GM18951 (cell line): ENCODE data around the gene NRROS.
"Not testable (repeated sequence)": the region's sequence is repeated elsewhere in the genome, so short reads cannot be mapped to it uniquely, and the experiment has no call there.

ENCODE experiments used
- POLR2A ChIP-seq: IDR thresholded peaks from 4 replicates; pipeline ENCODE4 v1.6.1; 2011; ENCODE audit warnings: mild to moderate bottlenecking; ENCODE audit not compliant: insufficient read length, insufficient read depth; ENCODE audit errors: extremely low read depth
- in situ Hi-C: fragments of 300-500 bp; cut with MboI; formaldehyde crosslinking; loops from one replicate; pipeline ENCODE4 v1.12.0; 2022; ENCODE audit warnings: low sequenced_read_pairs, mixed read lengths, inconsistent platforms; ENCODE audit not compliant: unreplicated experiment

NRROS gene

GRCh38 chr3:196639483-196640296 is at the start of gene NRROS:
NRROS (plus strand) TSS chr3:196639694; CDS start chr3:196654540, 14,846 bp downstream.
- in situ Hi-C loops: no loop called here
- TF ChIP-seq POLR2A: peak; percentile 79

DNA sequence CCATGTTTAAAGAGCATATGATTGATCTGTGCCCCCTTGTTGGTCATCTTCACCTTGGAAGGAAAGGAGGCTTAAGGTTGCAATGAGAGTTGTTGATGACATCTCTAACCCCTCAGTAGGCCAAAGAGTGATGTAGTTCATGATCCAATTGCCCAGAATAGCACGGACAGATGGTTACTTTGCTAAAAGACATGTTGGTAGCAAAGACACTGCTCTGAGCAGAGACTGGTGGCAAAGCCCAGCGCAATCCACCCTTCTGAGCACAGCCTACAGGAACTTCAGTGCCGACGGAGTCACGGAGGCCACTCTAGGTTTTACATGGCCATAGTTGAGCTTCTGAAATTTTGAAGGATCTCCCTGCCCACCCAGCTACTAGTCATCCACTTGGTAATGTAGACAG is 49.2 kb upstream of the NRROS start:
- no peak for TF ChIP-seq POLR2A
- in situ Hi-C loops: no loop called here

- no peak for TF ChIP-seq POLR2A
- in situ Hi-C loops: no loop called here
These were observed 43.1 kb upstream of the NRROS start for GRCh38 chr3:196596355-196596754.

- in situ Hi-C loops: not testable (repeated sequence)
These were observed 41.3 kb upstream of the NRROS start for GRCh38 chr3:196597971-196598733.

DNA sequence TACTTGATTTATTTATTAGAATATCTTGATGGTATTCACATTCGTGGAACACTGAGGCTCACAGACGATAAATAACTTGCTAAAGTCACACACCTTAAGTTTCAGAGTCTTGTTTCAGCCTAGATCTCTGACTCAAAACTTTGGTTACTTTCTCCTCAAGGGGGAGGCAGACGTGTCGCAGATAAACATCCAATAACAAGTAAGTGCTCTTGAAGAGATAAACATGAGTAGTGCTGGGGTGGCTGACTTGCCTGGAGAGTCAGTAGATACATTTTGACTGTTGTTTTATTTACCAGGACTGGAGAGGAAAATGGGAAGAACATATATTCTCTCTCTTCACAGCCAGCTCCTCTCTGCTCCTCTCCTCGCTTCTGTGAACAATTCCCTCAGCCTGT is 39.8 kb upstream of the NRROS start:
- in situ Hi-C loops: loop anchor here (25.0 kb wide), 1 partner anchor 363 kb away; the partner anchor contains the start of gene PIGZ

DNA sequence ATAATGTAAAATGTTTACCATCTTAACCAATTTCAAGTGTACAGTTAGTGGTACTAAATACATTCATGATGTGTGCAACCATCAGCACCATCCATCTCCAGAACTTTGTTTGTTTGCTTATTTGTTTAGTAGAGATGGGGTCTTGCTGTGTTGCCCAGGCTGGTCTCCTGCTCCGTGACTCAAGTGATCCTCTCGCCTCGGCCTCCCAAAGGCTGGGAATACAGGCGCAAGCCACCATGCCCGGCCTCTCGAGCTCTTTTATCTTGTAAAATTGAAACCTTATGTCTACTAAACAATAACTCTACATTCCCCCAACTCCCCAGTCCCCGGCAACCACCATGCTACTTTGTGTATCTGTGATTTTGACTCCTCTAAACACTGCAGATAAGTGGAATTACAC is 39.1 kb upstream of the NRROS start:
- in situ Hi-C loops: loop anchor here (25.0 kb wide), 1 partner anchor 362 kb away; the partner anchor contains the start of gene PIGZ
- TF ChIP-seq POLR2A: no peak

More for the DNA sequence above, 39.8 kb upstream of the NRROS start:
- TF ChIP-seq POLR2A: no peak

DNA sequence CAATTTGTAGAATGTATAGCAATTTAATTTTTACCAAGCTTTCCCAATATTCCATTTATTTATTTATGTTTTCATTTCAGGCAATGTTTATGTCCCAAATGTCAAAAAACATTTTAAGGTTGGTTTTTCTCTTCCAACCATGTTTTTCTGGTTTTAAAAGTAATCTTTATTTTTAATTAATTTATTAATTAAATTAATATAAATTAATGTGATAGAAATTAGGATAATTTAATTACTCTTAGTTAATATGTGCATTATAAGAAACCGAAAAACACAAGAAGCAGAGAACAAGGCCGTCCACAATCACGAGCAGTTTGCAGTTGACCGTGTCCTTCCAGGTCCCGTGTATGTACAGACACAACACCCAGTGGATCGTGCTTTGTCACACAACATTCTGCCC is 36.8 kb upstream of the NRROS start:
- TF ChIP-seq POLR2A: no peak
- in situ Hi-C loops: loop anchor here (25.0 kb wide), 1 partner anchor 360 kb away; the partner anchor contains the start of gene PIGZ

DNA sequence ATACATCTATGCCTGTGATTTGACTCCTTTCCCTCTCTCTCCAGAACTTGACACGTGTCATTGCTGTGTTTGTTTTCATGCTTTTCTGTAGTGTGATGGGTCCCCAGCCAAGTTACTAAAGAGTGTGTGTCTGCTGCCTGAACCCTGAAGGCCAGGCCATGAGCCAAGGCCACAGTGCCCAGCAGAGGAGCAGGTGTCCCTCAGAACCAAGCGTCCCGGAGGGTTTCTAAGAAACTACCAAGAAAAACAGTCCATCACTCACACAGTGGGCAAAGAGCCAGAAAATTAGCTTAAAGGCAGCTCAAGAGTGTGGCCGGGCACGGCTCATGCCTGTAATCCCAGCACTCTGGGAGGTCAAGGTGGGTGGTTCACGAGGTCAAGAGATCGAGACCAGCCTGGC is 35.8 kb upstream of the NRROS start:
- no peak for TF ChIP-seq POLR2A
- in situ Hi-C loops: loop anchor here (25.0 kb wide), 1 partner anchor 359 kb away; the partner anchor contains the start of gene PIGZ

GRCh38 chr3:196604548-196604947 is 34.9 kb upstream of the NRROS start:
- no peak for TF ChIP-seq POLR2A
- in situ Hi-C loops: loop anchor here (25.0 kb wide), 1 partner anchor 358 kb away; the partner anchor contains the start of gene PIGZ

DNA sequence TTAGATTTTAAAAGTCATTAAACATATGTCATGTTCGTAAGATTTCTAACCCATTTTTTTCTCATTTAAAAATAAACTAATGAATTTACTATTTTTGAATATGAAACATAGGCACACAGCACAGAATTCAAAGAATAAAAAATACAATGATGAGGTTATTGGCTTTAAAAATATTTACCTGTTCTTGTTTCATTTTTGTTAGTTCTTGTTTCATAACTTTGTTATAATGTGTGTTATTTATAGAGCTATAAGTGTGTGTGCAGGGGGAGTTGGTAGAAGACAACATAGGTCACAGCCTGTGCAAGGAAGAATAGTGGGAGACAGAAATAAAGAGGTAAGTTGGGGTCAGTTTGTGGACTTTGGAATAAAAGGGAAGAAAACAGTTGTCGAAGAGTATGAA is 30.8 kb upstream of the NRROS start:
- in situ Hi-C loops: loop anchor here (25.0 kb wide), 1 partner anchor 354 kb away; the partner anchor contains the start of gene PIGZ
- no peak for TF ChIP-seq POLR2A

GRCh38 chr3:196609343-196609775 is 30.1 kb upstream of the NRROS start:
- TF ChIP-seq POLR2A: no peak
- in situ Hi-C loops: loop anchor here (25.0 kb wide), 1 partner anchor 353 kb away; the partner anchor contains the start of gene PIGZ

DNA sequence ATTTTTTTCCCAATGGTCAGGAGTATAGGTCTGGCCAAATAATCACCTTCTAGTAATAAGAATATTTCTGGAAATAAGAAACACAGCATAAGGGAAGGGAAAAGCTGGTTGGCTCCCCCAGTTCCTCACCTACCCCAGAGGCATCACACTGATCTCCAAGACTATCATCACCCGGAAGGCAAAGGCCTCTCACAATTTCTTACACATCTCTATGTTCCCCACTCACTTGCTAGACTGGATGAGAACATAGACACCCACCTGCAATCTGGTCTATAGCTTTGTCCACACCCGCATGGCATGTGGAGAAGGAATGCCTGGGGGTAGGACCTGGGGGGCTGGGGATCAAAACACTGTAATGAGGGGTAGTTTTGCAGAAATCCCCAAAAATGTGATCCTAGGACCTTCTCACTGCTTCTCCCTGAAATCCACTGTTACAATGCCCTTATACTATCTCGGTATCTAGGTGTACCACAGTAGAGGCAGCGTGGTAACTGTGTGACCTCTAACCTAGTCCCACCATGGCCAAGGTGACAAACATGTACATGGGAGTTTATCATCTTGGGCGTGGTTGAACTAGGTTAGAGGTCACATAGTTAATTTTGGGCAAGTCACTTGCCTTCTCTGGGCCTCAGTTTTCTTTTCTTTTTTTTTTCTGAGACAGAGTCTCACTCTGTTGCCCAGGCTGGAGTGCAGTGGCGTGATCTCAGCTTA is 29.5 kb upstream of the NRROS start:
- no peak for TF ChIP-seq POLR2A
- in situ Hi-C loops: loop anchor here (5.0 to 25.0 kb wide), 2 partner anchors 72 to 352 kb away; partner anchors contain the start of gene PIGZ
